WTC11 (cell line): ENCODE measurements around the gene AFAP1L1. TPM values are rescaled to one million over a fixed set of nuclear protein-coding genes. Genes with fewer than 3 reads are reported as not detected.

Experiments used
- ATAC-seq: fragments of 200-7000 bp; cut with Tn5 transposase; 2 replicates; pipeline ENCODE4 v1.10.0; 2021; ENCODE audit warnings: mild to moderate bottlenecking, moderate library complexity
- CTCF ChIA-PET: fragments of 300-600 bp; sonication (Branson Sonifier 250); formaldehyde crosslinking; loops from one replicate; lab custom pipeline; 2021; ENCODE audit warnings: antibody characterized with exemption; lab: Charles Lee
- POLR2A ChIA-PET: fragments of 350-600 bp; sonication (Branson Sonifier 250); formaldehyde crosslinking; loops from one replicate; lab custom pipeline; 2021; ENCODE audit warnings: antibody characterized with exemption; lab: Charles Lee
- DNase-seq: peaks from one replicate; pipeline ENCODE4 v3.0.0; 2021; ENCODE audit warnings: low spot score
- H3K27ac Mint-ChIP-seq: 2 replicates; pipeline ENCODE4 v1.8.0; 2021; ENCODE audit warnings: mixed read lengths
- H3K27me3 Mint-ChIP-seq: 2 replicates; pipeline ENCODE4 v1.8.0; 2021; ENCODE audit warnings: low read depth, mild to moderate bottlenecking, moderate library complexity, mixed read lengths
- H3K36me3 Mint-ChIP-seq: 2 replicates; pipeline ENCODE4 v1.8.0; 2021; ENCODE audit warnings: mixed read lengths
- H3K4me1 Mint-ChIP-seq: 2 replicates; pipeline ENCODE4 v1.8.0; 2022; ENCODE audit warnings: mixed read lengths
- H3K4me3 Mint-ChIP-seq: 2 replicates; pipeline ENCODE4 v1.8.0; 2021; ENCODE audit warnings: mild to moderate bottlenecking, moderate library complexity, mixed read lengths
- H3K9me3 Mint-ChIP-seq: 2 replicates; pipeline ENCODE4 v1.8.0; 2021; ENCODE audit warnings: mixed read lengths
- CBFB ChIP-seq: sonication (generic); formaldehyde crosslinking; IDR thresholded peaks from 2 replicates; pipeline ENCODE4 v1.8.1; 2022; ENCODE audit warnings: mild to moderate bottlenecking, low read depth, missing genetic modification reagents
- ELF4 ChIP-seq: sonication (generic); formaldehyde crosslinking; IDR thresholded peaks from 2 replicates; pipeline ENCODE4 v1.8.1; 2022; ENCODE audit warnings: low read depth, mild to moderate bottlenecking, moderate library complexity, missing genetic modification reagents
- ESRRA ChIP-seq: sonication (generic); formaldehyde crosslinking; IDR thresholded peaks from 2 replicates; pipeline ENCODE4 v1.8.1; 2022; ENCODE audit warnings: mild to moderate bottlenecking, missing genetic modification reagents, borderline replicate concordance
- FOXK1 ChIP-seq: sonication (generic); formaldehyde crosslinking; IDR thresholded peaks from 2 replicates; pipeline ENCODE4 v1.8.0; 2022; ENCODE audit warnings: mild to moderate bottlenecking, moderate library complexity, missing genetic modification reagents
- GABPB1 ChIP-seq: sonication (generic); formaldehyde crosslinking; IDR thresholded peaks from 2 replicates; pipeline ENCODE4 v1.8.1; 2023; ENCODE audit warnings: mild to moderate bottlenecking, missing genetic modification reagents
- GTF2I ChIP-seq: fragments of 250-450 bp; sonication (Bioruptor Pico); conservative IDR thresholded peaks from 2 replicates; pipeline ENCODE4 v1.4.0; 2021; ENCODE audit warnings: mild to moderate bottlenecking
- HMGA2 ChIP-seq: fragments of 250-450 bp; sonication (Bioruptor Pico); IDR thresholded peaks from 2 replicates; pipeline ENCODE4 v1.4.0; 2021; ENCODE audit warnings: mild to moderate bottlenecking, moderate library complexity
- IRF2 ChIP-seq: sonication (generic); formaldehyde crosslinking; IDR thresholded peaks from 2 replicates; pipeline ENCODE4 v1.8.0; 2022; ENCODE audit warnings: low read depth, missing genetic modification reagents, borderline replicate concordance
- MAX ChIP-seq: sonication (generic); formaldehyde crosslinking; IDR thresholded peaks from 2 replicates; pipeline ENCODE4 v1.8.0; 2022; ENCODE audit warnings: mild to moderate bottlenecking, missing genetic modification reagents
- MXD4 ChIP-seq: fragments of 250-450 bp; sonication (Bioruptor Pico); IDR thresholded peaks from 2 replicates; pipeline ENCODE4 v1.8.0; 2021; ENCODE audit warnings: mild to moderate bottlenecking, moderate library complexity, borderline replicate concordance
- NFATC4 ChIP-seq: fragments of 250-450 bp; sonication (Bioruptor Pico); IDR thresholded peaks from 2 replicates; pipeline ENCODE4 v1.9.0; 2021; ENCODE audit warnings: mild to moderate bottlenecking
- PRDM15 ChIP-seq: sonication (generic); formaldehyde crosslinking; IDR thresholded peaks from 2 replicates; pipeline ENCODE4 v1.8.0; 2022; ENCODE audit warnings: missing genetic modification reagents
- RORB ChIP-seq: fragments of 250-450 bp; sonication (Bioruptor Pico); IDR thresholded peaks from 2 replicates; pipeline ENCODE4 v1.9.0; 2021; ENCODE audit warnings: mild to moderate bottlenecking
- SOX15 ChIP-seq: fragments of 250-450 bp; sonication (Bioruptor Pico); IDR thresholded peaks from 2 replicates; pipeline ENCODE4 v1.9.0; 2021; ENCODE audit warnings: mild to moderate bottlenecking
- TEAD1 ChIP-seq: sonication (generic); formaldehyde crosslinking; IDR thresholded peaks from 2 replicates; pipeline ENCODE4 v1.8.0; 2022; ENCODE audit warnings: mild to moderate bottlenecking, missing genetic modification reagents
- TEAD4 ChIP-seq: sonication (generic); formaldehyde crosslinking; IDR thresholded peaks from 2 replicates; pipeline ENCODE4 v1.8.0; 2022; ENCODE audit warnings: mild to moderate bottlenecking, missing genetic modification reagents
- ZNF263 ChIP-seq: sonication (generic); formaldehyde crosslinking; IDR thresholded peaks from 2 replicates; pipeline ENCODE4 v1.8.1; 2022; ENCODE audit warnings: low read depth, mild to moderate bottlenecking, moderate library complexity, missing genetic modification reagents
- ZNF416 ChIP-seq: fragments of 250-450 bp; sonication (Bioruptor Pico); IDR thresholded peaks from 2 replicates; pipeline ENCODE4 v1.9.0; 2021; ENCODE audit warnings: mild to moderate bottlenecking, inconsistent platforms
- ZNF423 ChIP-seq: fragments of 250-450 bp; sonication (Bioruptor Pico); IDR thresholded peaks from 2 replicates; pipeline ENCODE4 v2.1.2; 2022; ENCODE audit warnings: mild to moderate bottlenecking, moderate library complexity
- total RNA-seq: library from RNA; stranded (reverse); gene quantifications from 3 replicates; pipeline ENCODE4 v1.2.3, GENCODE V29; 2021
- TF ChIP-seq, protein P1 (sequence below): sonication (generic); formaldehyde crosslinking; IDR thresholded peaks from 2 replicates; pipeline ENCODE4 v1.8.1; 2022; ENCODE audit warnings: missing genetic modification reagents, borderline replicate concordance

The AFAP1L1 gene
- total RNA-seq, 1 experiment from 2014 or later, result 8.4 TPM

GRCh38 chr5:149323621-149324205 lies 52.1 kb downstream of the AFAP1L1 start:
- Mint-ChIP-seq H3K9me3 (no peaks in the 10 kb centered on the region), H3K4me1 (peaks cover 6% of the 10 kb centered on the region), H3K27me3 (no peaks in the 10 kb centered on the region), H3K4me3 (no peak overlapping the region), H3K27ac (no peak overlapping the region), H3K36me3 (no peaks in the 10 kb centered on the region)
- no peak for DNase-seq
- ATAC-seq, result no peak
- POLR2A ChIA-PET, result no interaction called here
- CTCF ChIA-PET, result interaction anchor here (0.6 to 1.9 kb wide), 2 partner anchors 9 to 439 kb away, joined by 3 to 6 read pairs; no protein-coding TSS in a partner anchor
- TF ChIP-seq ZNF263 (CRISPR knock-in tag) (no peak), TEAD1 (CRISPR knock-in tag) (no peak), FOXK1 (CRISPR knock-in tag) (no peak)

- H3K27ac Mint-ChIP-seq, result no peak overlapping the region; the same call in 1 of the 2 replicates
- ATAC-seq (no peak), DNase-seq (no peak)
- no peaks in the 10 kb centered on the region for H3K9me3 Mint-ChIP-seq
- ChIA-PET POLR2A (no interaction called here), CTCF (interaction anchor here (0.6 to 1.9 kb wide), 6 partner anchors 8 to 438 kb away, joined by 3 to 7 read pairs (median 4); no protein-coding TSS in a partner anchor)
- peaks cover 6% of the 10 kb centered on the region for H3K4me1 Mint-ChIP-seq
- no peak overlapping the region for H3K4me3 Mint-ChIP-seq
- H3K27me3 Mint-ChIP-seq, result no peaks in the 10 kb centered on the region
- H3K36me3 Mint-ChIP-seq, result no peaks in the 10 kb centered on the region
- TF ChIP-seq ESRRA (no peak), HMGA2 (no peak), SOX15 (CRISPR knock-in tag) (no peak), IRF2 (no peak)
These were observed 53.0 kb downstream of the AFAP1L1 start for GRCh38 chr5:149324641-149325040.

- CTCF ChIA-PET, result interaction anchor here (0.6 to 1.3 kb wide), 4 partner anchors 8 to 60 kb away, joined by 3 to 7 read pairs (median 4); no protein-coding TSS in a partner anchor
- Mint-ChIP-seq H3K4me3 (no peak overlapping the region), H3K4me1 (peaks cover 6% of the 10 kb centered on the region)
These were observed 53.6 kb downstream of the AFAP1L1 start for GRCh38 chr5:149325166-149325735.

More at GRCh38 chr5:149325166-149325735, 53.6 kb downstream of the AFAP1L1 start:
- ATAC-seq, result no peak
- DNase-seq, result no peak
- Mint-ChIP-seq H3K27me3 (no peaks in the 10 kb centered on the region), H3K36me3 (no peaks in the 10 kb centered on the region), H3K27ac (no peak overlapping the region), H3K9me3 (no peaks in the 10 kb centered on the region)
- no peak for TF ChIP-seq ZNF416 (CRISPR knock-in tag)
- TF ChIP-seq GTF2I (CRISPR knock-in tag), result no peak
- TF ChIP-seq TEAD1 (CRISPR knock-in tag), result no peak
- TF ChIP-seq ESRRA, result no peak
- no peak for TF ChIP-seq PRDM15 (CRISPR knock-in tag)
- TF ChIP-seq CBFB (CRISPR knock-in tag), result no peak
- no peak for TF ChIP-seq TEAD4 (CRISPR knock-in tag)
- TF ChIP-seq MAX, result no peak
- TF ChIP-seq GABPB1 (CRISPR knock-in tag), result no peak
- TF ChIP-seq MXD4, result no peak
- no peak for TF ChIP-seq NFATC4 (CRISPR knock-in tag)
- no peak for TF ChIP-seq FOXK1 (CRISPR knock-in tag)
- no peak for TF ChIP-seq ZNF423 (CRISPR knock-in tag)
- no peak for TF ChIP-seq ELF4 (CRISPR knock-in tag)
- no peak for TF ChIP-seq RORB (CRISPR knock-in tag)
- TF ChIP-seq, protein P1, sequence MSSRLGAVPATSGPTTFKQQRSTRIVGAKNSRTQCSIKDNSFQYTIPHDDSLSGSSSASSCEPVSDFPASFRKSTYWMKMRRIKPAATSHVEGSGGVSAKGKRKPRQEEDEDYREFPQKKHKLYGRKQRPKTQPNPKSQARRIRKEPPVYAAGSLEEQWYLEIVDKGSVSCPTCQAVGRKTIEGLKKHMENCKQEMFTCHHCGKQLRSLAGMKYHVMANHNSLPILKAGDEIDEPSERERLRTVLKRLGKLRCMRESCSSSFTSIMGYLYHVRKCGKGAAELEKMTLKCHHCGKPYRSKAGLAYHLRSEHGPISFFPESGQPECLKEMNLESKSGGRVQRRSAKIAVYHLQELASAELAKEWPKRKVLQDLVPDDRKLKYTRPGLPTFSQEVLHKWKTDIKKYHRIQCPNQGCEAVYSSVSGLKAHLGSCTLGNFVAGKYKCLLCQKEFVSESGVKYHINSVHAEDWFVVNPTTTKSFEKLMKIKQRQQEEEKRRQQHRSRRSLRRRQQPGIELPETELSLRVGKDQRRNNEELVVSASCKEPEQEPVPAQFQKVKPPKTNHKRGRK (CRISPR knock-in tag), result no peak
- POLR2A ChIA-PET, result no interaction called here
